Tibial artery (tissue), 4 donors: ENCODE results near the gene ICOS.
"Not testable (repeated sequence)": the region's sequence is repeated elsewhere in the genome, so short reads cannot be mapped to it uniquely, and the experiment has no call there.

Experiments
- DNase-seq, 2 donors: peaks; one replicate each; pipeline ENCODE4 v3.0.0-alpha.2; 2019
- H3K27ac ChIP-seq, 2 donors: fragments of 200-600 bp; sonication (generic) in 1 of 2; 1 replicate in 1 of 2; 2 replicates in 1 of 2; pipeline ENCODE4 v1.5.1; 2018 to 2019; ENCODE audit warnings: mild to moderate bottlenecking in 1 of 2
- H3K27me3 ChIP-seq, 2 donors: fragments of 200-600 bp; sonication (generic) in 1 of 2; one replicate each; pipeline versions ENCODE4 v1.5.1 to v1.6.0; 2016 to 2019
- H3K36me3 ChIP-seq, 3 donors: fragments of 200-600 bp; sonication (generic) in 2 of 3; one replicate each; pipeline ENCODE4 v1.5.1; 2016 to 2019; ENCODE audit warnings: mild to moderate bottlenecking in 2 of 3
- H3K4me1 ChIP-seq, 4 donors: fragments of 200-600 bp; sonication (generic) in 2 of 4; 1 replicate in 3 of 4; 2 replicates in 1 of 4; pipeline ENCODE4 v1.5.1; 2016 to 2019
- H3K4me3 ChIP-seq, 2 donors: fragments of 200-600 bp; sonication (generic) in 1 of 2; 1 replicate in 1 of 2; 2 replicates in 1 of 2; pipeline ENCODE4 v1.5.1; 2018 to 2019; ENCODE audit warnings: mild to moderate bottlenecking in 2 of 2
- H3K9me3 ChIP-seq, 3 donors: fragments of 200-600 bp; sonication (generic) in 1 of 3; one replicate each; pipeline ENCODE4 v1.5.1; 2016 to 2019
- CTCF ChIP-seq, 2 experiments: fragments of 200-600 bp in 1 of 2; fragments of 450-650 bp in 1 of 2; IDR thresholded peaks; one replicate each; pipeline ENCODE4 v1.5.1; 2017 to 2019; ENCODE audit warnings: antibody characterized with exemption in 2 of 2, mild to moderate bottlenecking in 1 of 2, moderate library complexity in 1 of 2
- intact Hi-C: fragments of 100-400 bp; cut with DNase I; formaldehyde crosslinking; loops from one replicate; pipeline ENCODE4 v1.15.0; 2023; ENCODE audit warnings: low total_unique reads

The ICOS gene

GRCh38 chr2:203973676-203974075 lies 37.1 kb downstream of the ICOS start:
- no peak for TF ChIP-seq CTCF (IDR thresholded peaks at IDR 0.05)

GRCh38 chr2:203975912-203976311 lies 39.3 kb downstream of the ICOS start:
- no peaks in the 10 kb centered on the region for H3K27me3 ChIP-seq
- DNase-seq: no peak
- TF ChIP-seq CTCF (IDR thresholded peaks at IDR 0.05): no peak
- H3K4me1 ChIP-seq: peaks cover 0 to 45% (median 23%) of the 10 kb centered on the region in 4 donors
- intact Hi-C loops: no loop called here
- H3K4me3 ChIP-seq: no peak overlapping the region
- H3K36me3 ChIP-seq: no peaks in the 10 kb centered on the region
- peaks cover 0 to 3% (median 0%) of the 10 kb centered on the region in 3 donors for H3K9me3 ChIP-seq
- no peak overlapping the region for H3K27ac ChIP-seq

More at GRCh38 chr2:203973676-203974075, 37.1 kb downstream of the ICOS start:
- Histone ChIP-seq H3K4me3 (no peak overlapping the region), H3K27me3 (no peaks in the 10 kb centered on the region), H3K4me1 (peaks cover 0 to 58% (median 30%) of the 10 kb centered on the region in 4 donors), H3K36me3 (no peaks in the 10 kb centered on the region), H3K9me3 (no peaks in the 10 kb centered on the region), H3K27ac (no peak overlapping the region)
- no peak for DNase-seq
- intact Hi-C loops: no loop called here

- H3K4me1 ChIP-seq: peaks cover 0 to 18% (median 6%) of the 10 kb centered on the region in 4 donors
- no peak for TF ChIP-seq CTCF (IDR thresholded peaks at IDR 0.05)
- intact Hi-C loops: no loop called here
These were observed 45.7 kb downstream of the ICOS start for GRCh38 chr2:203982276-203982675.

GRCh38 chr2:203983064-203983715 lies 46.6 kb downstream of the ICOS start:
- no peak for TF ChIP-seq CTCF (IDR thresholded peaks at IDR 0.05)
- H3K27ac ChIP-seq: no peak overlapping the region

More at GRCh38 chr2:203982276-203982675, 45.7 kb downstream of the ICOS start:
- no peaks in the 10 kb centered on the region for H3K36me3 ChIP-seq
- peaks cover 0 to 3% (median 0%) of the 10 kb centered on the region in 3 donors for H3K9me3 ChIP-seq
- no peak overlapping the region for H3K27ac ChIP-seq
- no peak for DNase-seq
- no peaks in the 10 kb centered on the region for H3K27me3 ChIP-seq
- no peak overlapping the region for H3K4me3 ChIP-seq

GRCh38 chr2:203985978-203986377 lies 49.4 kb downstream of the ICOS start:
- H3K27me3 ChIP-seq, H3K4me3 ChIP-seq, intact Hi-C loops, H3K27ac ChIP-seq, H3K9me3 ChIP-seq, DNase-seq, H3K36me3 ChIP-seq, H3K4me1 ChIP-seq: not testable (repeated sequence)

More at GRCh38 chr2:203983064-203983715, 46.6 kb downstream of the ICOS start:
- Histone ChIP-seq H3K9me3 (peaks cover 0 to 3% (median 0%) of the 10 kb centered on the region in 3 donors), H3K36me3 (no peaks in the 10 kb centered on the region), H3K4me3 (no peak overlapping the region), H3K4me1 (peaks cover 0 to 15% (median 2%) of the 10 kb centered on the region in 4 donors), H3K27me3 (no peaks in the 10 kb centered on the region)
- intact Hi-C loops: no loop called here
- DNase-seq: no peak

- no peaks in the 10 kb centered on the region for H3K27me3 ChIP-seq
- H3K27ac ChIP-seq: no peak overlapping the region
- peaks cover 0 to 9% (median 0%) of the 10 kb centered on the region in 4 donors for H3K4me1 ChIP-seq
- H3K36me3 ChIP-seq: no peaks in the 10 kb centered on the region
- TF ChIP-seq CTCF (IDR thresholded peaks at IDR 0.05): no peak
- DNase-seq: no peak
- H3K4me3 ChIP-seq: no peak overlapping the region
- H3K9me3 ChIP-seq: no peaks in the 10 kb centered on the region
- intact Hi-C loops: no loop called here
These were observed 51.4 kb downstream of the ICOS start for GRCh38 chr2:203987959-203988358.
